ENCODE results near the gene EFCAB5.
"Not testable (repeated sequence)": the region's sequence is repeated elsewhere in the genome, so short reads cannot be mapped to it uniquely, and the experiment has no call there.

The EFCAB5 gene

GRCh38 chr17:29941334-29941733, at the start of gene EFCAB5:
Gene EFCAB5 (plus strand): TSS chr17:29941634. CDS start chr17:29941797, 163 bp downstream.
- Histone ChIP-seq H2AFZ (ENCODE audit: low read depth, low read length) (no peak within 1 kb of the TSS), H3K27me3 (ENCODE audit: insufficient read depth, low read length) (peaks cover 2% of the 10 kb centered on the region), H3K9me3 (ENCODE audit: low read length) (no peaks in the 10 kb centered on the region), H3K4me3 (ENCODE audit: low read length) (no peak within 1 kb of the TSS), H3K36me3 (ENCODE audit: insufficient read depth, low read length) (no peaks in the 10 kb centered on the region), H3K4me1 (ENCODE audit: insufficient read depth, low read length) (no peaks in the 10 kb centered on the region)

GRCh38 chr17:29892201-29892600, 49.2 kb upstream of the EFCAB5 start:
- no peak overlapping the region for H3K4me3 ChIP-seq (ENCODE audit: low read length)
- no peak overlapping the region for H2AFZ ChIP-seq (ENCODE audit: low read depth, low read length)
- H3K4me1 ChIP-seq (ENCODE audit: insufficient read depth, low read length), result no peaks in the 10 kb centered on the region
- no peaks in the 10 kb centered on the region for H3K9me3 ChIP-seq (ENCODE audit: low read length)
- no peaks in the 10 kb centered on the region for H3K36me3 ChIP-seq (ENCODE audit: insufficient read depth, low read length)
- no peaks in the 10 kb centered on the region for H3K27me3 ChIP-seq (ENCODE audit: insufficient read depth, low read length)

- H3K9me3 ChIP-seq (ENCODE audit: low read length), result not testable (repeated sequence)
Observed at GRCh38 chr17:29897136-29897535, 44.3 kb upstream of the EFCAB5 start.

GRCh38 chr17:29903471-29903870, 38.0 kb upstream of the EFCAB5 start:
- Histone ChIP-seq H3K9me3 (ENCODE audit: low read length) (peaks cover 13% of the 10 kb centered on the region), H3K4me3 (ENCODE audit: low read length) (no peak overlapping the region), H3K27me3 (ENCODE audit: insufficient read depth, low read length) (no peaks in the 10 kb centered on the region), H3K4me1 (ENCODE audit: insufficient read depth, low read length) (no peaks in the 10 kb centered on the region), H3K36me3 (ENCODE audit: insufficient read depth, low read length) (no peaks in the 10 kb centered on the region), H2AFZ (ENCODE audit: low read depth, low read length) (no peak overlapping the region)

More at GRCh38 chr17:29897136-29897535, 44.3 kb upstream of the EFCAB5 start:
- H2AFZ ChIP-seq (ENCODE audit: low read depth, low read length); H3K27me3 ChIP-seq (ENCODE audit: insufficient read depth, low read length); H3K36me3 ChIP-seq (ENCODE audit: insufficient read depth, low read length); H3K4me1 ChIP-seq (ENCODE audit: insufficient read depth, low read length); H3K4me3 ChIP-seq (ENCODE audit: low read length): not testable (repeated sequence)

GRCh38 chr17:29905086-29905878, 36.2 kb upstream of the EFCAB5 start:
- no peaks in the 10 kb centered on the region for H3K27me3 ChIP-seq (ENCODE audit: insufficient read depth, low read length)
- no peaks in the 10 kb centered on the region for H3K36me3 ChIP-seq (ENCODE audit: insufficient read depth, low read length)

GRCh38 chr17:29905879-29906167, 35.6 kb upstream of the EFCAB5 start:
- Histone ChIP-seq H3K4me1 (ENCODE audit: insufficient read depth, low read length) (no peaks in the 10 kb centered on the region), H3K27me3 (ENCODE audit: insufficient read depth, low read length) (no peaks in the 10 kb centered on the region), H3K4me3 (ENCODE audit: low read length) (no peak overlapping the region), H3K36me3 (ENCODE audit: insufficient read depth, low read length) (no peaks in the 10 kb centered on the region), H2AFZ (ENCODE audit: low read depth, low read length) (no peak overlapping the region), H3K9me3 (ENCODE audit: low read length) (peaks cover 13% of the 10 kb centered on the region)

More at GRCh38 chr17:29905086-29905878, 36.2 kb upstream of the EFCAB5 start:
- Histone ChIP-seq H3K9me3 (ENCODE audit: low read length) (peaks cover 13% of the 10 kb centered on the region), H2AFZ (ENCODE audit: low read depth, low read length) (no peak overlapping the region), H3K4me1 (ENCODE audit: insufficient read depth, low read length) (no peaks in the 10 kb centered on the region), H3K4me3 (ENCODE audit: low read length) (no peak overlapping the region)

GRCh38 chr17:29906969-29907368, 34.5 kb upstream of the EFCAB5 start:
- Histone ChIP-seq H2AFZ (ENCODE audit: low read depth, low read length) (no peak overlapping the region), H3K4me3 (ENCODE audit: low read length) (no peak overlapping the region), H3K9me3 (ENCODE audit: low read length) (peaks cover 13% of the 10 kb centered on the region), H3K27me3 (ENCODE audit: insufficient read depth, low read length) (no peaks in the 10 kb centered on the region), H3K36me3 (ENCODE audit: insufficient read depth, low read length) (no peaks in the 10 kb centered on the region), H3K4me1 (ENCODE audit: insufficient read depth, low read length) (no peaks in the 10 kb centered on the region)

GRCh38 chr17:29909236-29910003, 32.0 kb upstream of the EFCAB5 start:
- no peaks in the 10 kb centered on the region for H3K36me3 ChIP-seq (ENCODE audit: insufficient read depth, low read length)
- H3K4me1 ChIP-seq (ENCODE audit: insufficient read depth, low read length), result peaks cover 3% of the 10 kb centered on the region
- H3K4me3 ChIP-seq (ENCODE audit: low read length), result no peak overlapping the region
- peaks cover 13% of the 10 kb centered on the region for H3K9me3 ChIP-seq (ENCODE audit: low read length)
- no peak overlapping the region for H2AFZ ChIP-seq (ENCODE audit: low read depth, low read length)
- no peaks in the 10 kb centered on the region for H3K27me3 ChIP-seq (ENCODE audit: insufficient read depth, low read length)

GRCh38 chr17:29911641-29912177, 29.7 kb upstream of the EFCAB5 start:
- H3K4me1 ChIP-seq (ENCODE audit: insufficient read depth, low read length), result peaks cover 13% of the 10 kb centered on the region
- H3K9me3 ChIP-seq (ENCODE audit: low read length), result peaks cover 4% of the 10 kb centered on the region
- no peak overlapping the region for H3K4me3 ChIP-seq (ENCODE audit: low read length)
- no peak overlapping the region for H2AFZ ChIP-seq (ENCODE audit: low read depth, low read length)
- H3K27me3 ChIP-seq (ENCODE audit: insufficient read depth, low read length), result no peaks in the 10 kb centered on the region
- H3K36me3 ChIP-seq (ENCODE audit: insufficient read depth, low read length), result no peaks in the 10 kb centered on the region

GRCh38 chr17:29914819-29915537, 26.5 kb upstream of the EFCAB5 start:
- Histone ChIP-seq H3K27me3 (ENCODE audit: insufficient read depth, low read length) (no peaks in the 10 kb centered on the region), H3K36me3 (ENCODE audit: insufficient read depth, low read length) (no peaks in the 10 kb centered on the region), H2AFZ (ENCODE audit: low read depth, low read length) (no peak overlapping the region), H3K9me3 (ENCODE audit: low read length) (no peaks in the 10 kb centered on the region), H3K4me1 (ENCODE audit: insufficient read depth, low read length) (peaks cover 13% of the 10 kb centered on the region), H3K4me3 (ENCODE audit: low read length) (no peak overlapping the region)

- no peak overlapping the region for H2AFZ ChIP-seq (ENCODE audit: low read depth, low read length)
- no peaks in the 10 kb centered on the region for H3K9me3 ChIP-seq (ENCODE audit: low read length)
- H3K36me3 ChIP-seq (ENCODE audit: insufficient read depth, low read length), result no peaks in the 10 kb centered on the region
- peaks cover 13% of the 10 kb centered on the region for H3K4me1 ChIP-seq (ENCODE audit: insufficient read depth, low read length)
- no peak overlapping the region for H3K4me3 ChIP-seq (ENCODE audit: low read length)
- no peaks in the 10 kb centered on the region for H3K27me3 ChIP-seq (ENCODE audit: insufficient read depth, low read length)
Observed at GRCh38 chr17:29918016-29918415, 23.4 kb upstream of the EFCAB5 start.

GRCh38 chr17:29918922-29919856, 22.2 kb upstream of the EFCAB5 start:
- Histone ChIP-seq H2AFZ (ENCODE audit: low read depth, low read length) (no peak overlapping the region), H3K9me3 (ENCODE audit: low read length) (no peaks in the 10 kb centered on the region), H3K36me3 (ENCODE audit: insufficient read depth, low read length) (no peaks in the 10 kb centered on the region), H3K4me1 (ENCODE audit: insufficient read depth, low read length) (peaks cover 13% of the 10 kb centered on the region), H3K27me3 (ENCODE audit: insufficient read depth, low read length) (no peaks in the 10 kb centered on the region), H3K4me3 (ENCODE audit: low read length) (no peak overlapping the region)

All from neuron (in vitro differentiated cells).